Measurements from ENCODE around the gene SLU7.

DNA sequence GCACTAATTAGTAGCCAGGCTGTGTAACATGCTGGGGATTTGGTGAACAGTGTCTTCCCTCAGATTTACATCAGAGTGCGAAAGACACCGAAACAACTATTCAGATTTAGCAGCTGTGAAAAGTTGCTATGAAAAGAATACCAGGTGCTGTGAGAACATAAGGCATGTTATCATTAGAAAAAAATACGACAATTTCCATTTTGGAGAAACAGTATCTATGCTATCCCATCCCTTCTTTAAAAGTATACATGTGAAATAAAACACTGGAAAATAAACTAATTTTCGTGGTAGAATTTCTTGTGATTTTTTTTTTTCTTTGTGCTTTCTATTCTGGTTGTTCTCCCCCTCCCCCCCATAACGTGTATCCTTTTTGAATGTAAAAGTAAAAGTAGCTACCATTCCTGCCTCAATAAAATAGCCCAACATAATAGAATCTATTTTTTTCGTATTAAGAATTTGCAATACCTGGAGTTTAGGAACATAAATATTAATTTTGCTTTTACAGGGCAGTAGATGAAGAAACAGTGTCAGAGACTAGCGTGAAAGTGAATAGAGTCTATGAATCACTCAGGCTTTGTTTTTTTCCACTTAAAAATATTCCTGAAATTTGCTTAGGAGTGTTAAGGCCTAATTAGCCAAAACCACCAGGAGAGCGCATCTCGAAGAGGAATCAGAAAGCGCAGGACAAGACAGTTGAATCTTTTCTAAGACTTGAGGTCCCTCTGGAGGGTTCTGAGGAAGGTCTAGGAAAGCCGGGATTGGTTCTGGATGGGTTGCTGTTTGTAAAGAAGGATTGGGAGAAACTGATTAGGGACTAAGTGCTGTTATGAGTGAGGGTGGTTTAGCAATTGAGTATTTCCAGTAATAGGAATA, 813 bp upstream of the SLU7 start:
- TF ChIP-seq, protein P1, sequence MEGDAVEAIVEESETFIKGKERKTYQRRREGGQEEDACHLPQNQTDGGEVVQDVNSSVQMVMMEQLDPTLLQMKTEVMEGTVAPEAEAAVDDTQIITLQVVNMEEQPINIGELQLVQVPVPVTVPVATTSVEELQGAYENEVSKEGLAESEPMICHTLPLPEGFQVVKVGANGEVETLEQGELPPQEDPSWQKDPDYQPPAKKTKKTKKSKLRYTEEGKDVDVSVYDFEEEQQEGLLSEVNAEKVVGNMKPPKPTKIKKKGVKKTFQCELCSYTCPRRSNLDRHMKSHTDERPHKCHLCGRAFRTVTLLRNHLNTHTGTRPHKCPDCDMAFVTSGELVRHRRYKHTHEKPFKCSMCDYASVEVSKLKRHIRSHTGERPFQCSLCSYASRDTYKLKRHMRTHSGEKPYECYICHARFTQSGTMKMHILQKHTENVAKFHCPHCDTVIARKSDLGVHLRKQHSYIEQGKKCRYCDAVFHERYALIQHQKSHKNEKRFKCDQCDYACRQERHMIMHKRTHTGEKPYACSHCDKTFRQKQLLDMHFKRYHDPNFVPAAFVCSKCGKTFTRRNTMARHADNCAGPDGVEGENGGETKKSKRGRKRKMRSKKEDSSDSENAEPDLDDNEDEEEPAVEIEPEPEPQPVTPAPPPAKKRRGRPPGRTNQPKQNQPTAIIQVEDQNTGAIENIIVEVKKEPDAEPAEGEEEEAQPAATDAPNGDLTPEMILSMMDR (IDR thresholded peaks at IDR 0.05 in 2 of 3, conservative IDR thresholded peaks at IDR 0.05 in 1 of 3; ENCODE audit: borderline replicate concordance in 1 of 3, insufficient read depth in 1 of 3, low read depth in 2 of 3, low read length in 2 of 3): no peak
- no peak for TF ChIP-seq ATF3 (IDR thresholded peaks at IDR 0.05)
- no peak for TF ChIP-seq CEBPB (IDR thresholded peaks at IDR 0.05; ENCODE audit: low read depth)
- TF ChIP-seq EZH2phosphoT487 (IDR thresholded peaks at IDR 0.05; ENCODE audit: borderline replicate concordance): no peak
- no peak for TF ChIP-seq POLR2A (IDR thresholded peaks at IDR 0.05; ENCODE audit: borderline replicate concordance, extremely low read depth, insufficient read depth, insufficient read length)
- no peak for TF ChIP-seq EZH2 (IDR thresholded peaks at IDR 0.05)
- no peak for TF ChIP-seq YY1 (IDR thresholded peaks at IDR 0.05; ENCODE audit: extremely low read depth, insufficient replicate concordance, low read depth, low read length)
- TF ChIP-seq, protein P2, sequence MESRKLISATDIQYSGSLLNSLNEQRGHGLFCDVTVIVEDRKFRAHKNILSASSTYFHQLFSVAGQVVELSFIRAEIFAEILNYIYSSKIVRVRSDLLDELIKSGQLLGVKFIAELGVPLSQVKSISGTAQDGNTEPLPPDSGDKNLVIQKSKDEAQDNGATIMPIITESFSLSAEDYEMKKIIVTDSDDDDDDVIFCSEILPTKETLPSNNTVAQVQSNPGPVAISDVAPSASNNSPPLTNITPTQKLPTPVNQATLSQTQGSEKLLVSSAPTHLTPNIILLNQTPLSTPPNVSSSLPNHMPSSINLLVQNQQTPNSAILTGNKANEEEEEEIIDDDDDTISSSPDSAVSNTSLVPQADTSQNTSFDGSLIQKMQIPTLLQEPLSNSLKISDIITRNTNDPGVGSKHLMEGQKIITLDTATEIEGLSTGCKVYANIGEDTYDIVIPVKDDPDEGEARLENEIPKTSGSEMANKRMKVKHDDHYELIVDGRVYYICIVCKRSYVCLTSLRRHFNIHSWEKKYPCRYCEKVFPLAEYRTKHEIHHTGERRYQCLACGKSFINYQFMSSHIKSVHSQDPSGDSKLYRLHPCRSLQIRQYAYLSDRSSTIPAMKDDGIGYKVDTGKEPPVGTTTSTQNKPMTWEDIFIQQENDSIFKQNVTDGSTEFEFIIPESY (IDR thresholded peaks at IDR 0.05; ENCODE audit: extremely low read depth, insufficient replicate concordance, low read length): no peak
- no peak for TF ChIP-seq ELF1 (IDR thresholded peaks at IDR 0.05; ENCODE audit: borderline replicate concordance, low read depth)
- no peak for TF ChIP-seq TCF7L2 (IDR thresholded peaks at IDR 0.05; ENCODE audit: borderline replicate concordance, extremely low read depth, insufficient read depth, insufficient read length)
